Measurements from ENCODE around the gene SMYD3. TPM values are rescaled to one million over a fixed set of nuclear protein-coding genes. Genes with fewer than 3 reads are reported as not detected.

The SMYD3 gene
- total and polyA plus RNA-seq, 9 of the 15 experiments (the other 6 are each of a cell fraction or from before 2014, with no cell fraction given) = 128 to 440 (median 197) TPM

DNA sequence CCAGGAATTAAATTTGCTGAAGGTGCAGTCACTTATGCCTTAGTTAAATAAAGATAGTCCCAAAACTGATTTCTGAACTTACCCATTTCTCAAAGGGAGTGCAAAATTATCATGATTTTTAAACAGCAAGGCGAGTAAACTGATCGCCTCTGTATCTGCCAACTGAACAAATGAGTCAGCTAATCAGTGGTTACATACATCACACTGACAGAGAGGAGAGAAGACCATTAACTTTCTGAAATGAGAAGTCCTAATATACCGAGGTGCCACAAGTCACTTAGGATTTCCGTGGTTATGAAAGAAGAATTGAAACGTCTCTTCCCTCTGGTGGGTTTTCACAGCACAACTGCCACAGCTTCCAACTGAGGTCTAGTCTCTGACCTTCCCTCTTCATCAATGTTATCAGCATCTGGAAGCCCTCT, 400.7 kb downstream of the SMYD3 start (continued):
- TF ChIP-seq, protein P1, sequence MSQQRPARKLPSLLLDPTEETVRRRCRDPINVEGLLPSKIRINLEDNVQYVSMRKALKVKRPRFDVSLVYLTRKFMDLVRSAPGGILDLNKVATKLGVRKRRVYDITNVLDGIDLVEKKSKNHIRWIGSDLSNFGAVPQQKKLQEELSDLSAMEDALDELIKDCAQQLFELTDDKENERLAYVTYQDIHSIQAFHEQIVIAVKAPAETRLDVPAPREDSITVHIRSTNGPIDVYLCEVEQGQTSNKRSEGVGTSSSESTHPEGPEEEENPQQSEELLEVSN (IDR thresholded peaks at IDR 0.05; ENCODE audit: borderline replicate concordance in 1 of 2, extremely low read depth in 1 of 2, insufficient read depth in 1 of 2, insufficient read length in 1 of 2, low read depth in 1 of 2, low read length in 1 of 2, poor library complexity in 1 of 2, severe bottlenecking in 1 of 2) = no peak
- TF ChIP-seq ASH1L (IDR thresholded peaks at IDR 0.05; ENCODE audit: borderline replicate concordance, low read depth, partially characterized antibody) (no peak), ARID2 (IDR thresholded peaks at IDR 0.05) (no peak), STAT5A (IDR thresholded peaks at IDR 0.05; ENCODE audit: borderline replicate concordance, low read length) (no peak), U2AF2 (optimal IDR thresholded peaks at IDR 0.05; ENCODE audit: low read depth, low read length) (no peak), ZNF263 (CRISPR knock-in tag; IDR thresholded peaks at IDR 0.05; ENCODE audit: borderline replicate concordance) (no peak), CHD2 (IDR thresholded peaks at IDR 0.05; ENCODE audit: low read depth, low read length) (no peak), ERF (CRISPR knock-in tag; IDR thresholded peaks at IDR 0.05) (no peak), POLR3A (IDR thresholded peaks at IDR 0.05; ENCODE audit: borderline replicate concordance, extremely low read depth, insufficient read depth, insufficient read length) (no peak), IFI16 (CRISPR knock-in tag; IDR thresholded peaks at IDR 0.05) (no peak), ARID1B (IDR thresholded peaks at IDR 0.05) (peak; percentile 81), TAL1 (IDR thresholded peaks at IDR 0.05) (no peak), RBM25 (IDR thresholded peaks at IDR 0.05; ENCODE audit: low read depth, low read length, severe bottlenecking) (no peak), DMBX1 (CRISPR knock-in tag; IDR thresholded peaks at IDR 0.05; ENCODE audit: borderline replicate concordance) (no peak), EZH2 (IDR thresholded peaks at IDR 0.05; ENCODE audit: borderline replicate concordance, low read depth, low read length) (no peak), TBP (optimal IDR thresholded peaks at IDR 0.05; ENCODE audit: low read depth, low read length) (peak; percentile 22), CEBPG (CRISPR knock-in tag; IDR thresholded peaks at IDR 0.05) (no peak), CEBPG (tag; conservative IDR thresholded peaks at IDR 0.05 in 1 of 2, IDR thresholded peaks at IDR 0.05 in 1 of 2) (no peak)
- TF ChIP-seq, protein P2, sequence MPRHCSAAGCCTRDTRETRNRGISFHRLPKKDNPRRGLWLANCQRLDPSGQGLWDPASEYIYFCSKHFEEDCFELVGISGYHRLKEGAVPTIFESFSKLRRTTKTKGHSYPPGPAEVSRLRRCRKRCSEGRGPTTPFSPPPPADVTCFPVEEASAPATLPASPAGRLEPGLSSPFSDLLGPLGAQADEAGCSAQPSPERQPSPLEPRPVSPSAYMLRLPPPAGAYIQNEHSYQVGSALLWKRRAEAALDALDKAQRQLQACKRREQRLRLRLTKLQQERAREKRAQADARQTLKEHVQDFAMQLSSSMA (CRISPR knock-in tag; IDR thresholded peaks at IDR 0.05) = no peak
- TF ChIP-seq, protein P3, sequence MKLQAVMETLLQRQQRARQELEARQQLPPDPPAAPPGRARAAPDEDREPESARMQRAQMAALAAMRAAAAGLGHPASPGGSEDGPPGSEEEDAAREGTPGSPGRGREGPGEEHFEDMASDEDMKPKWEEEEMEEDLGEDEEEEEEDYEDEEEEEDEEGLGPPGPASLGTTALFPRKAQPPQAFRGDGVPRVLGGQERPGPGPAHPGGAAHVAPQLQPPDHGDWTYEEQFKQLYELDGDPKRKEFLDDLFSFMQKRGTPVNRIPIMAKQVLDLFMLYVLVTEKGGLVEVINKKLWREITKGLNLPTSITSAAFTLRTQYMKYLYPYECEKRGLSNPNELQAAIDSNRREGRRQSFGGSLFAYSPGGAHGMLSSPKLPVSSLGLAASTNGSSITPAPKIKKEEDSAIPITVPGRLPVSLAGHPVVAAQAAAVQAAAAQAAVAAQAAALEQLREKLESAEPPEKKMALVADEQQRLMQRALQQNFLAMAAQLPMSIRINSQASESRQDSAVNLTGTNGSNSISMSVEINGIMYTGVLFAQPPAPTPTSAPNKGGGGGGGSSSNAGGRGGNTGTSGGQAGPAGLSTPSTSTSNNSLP (IDR thresholded peaks at IDR 0.05; ENCODE audit: borderline replicate concordance, low read depth, low read length) = no peak
- TF ChIP-seq, protein P4, sequence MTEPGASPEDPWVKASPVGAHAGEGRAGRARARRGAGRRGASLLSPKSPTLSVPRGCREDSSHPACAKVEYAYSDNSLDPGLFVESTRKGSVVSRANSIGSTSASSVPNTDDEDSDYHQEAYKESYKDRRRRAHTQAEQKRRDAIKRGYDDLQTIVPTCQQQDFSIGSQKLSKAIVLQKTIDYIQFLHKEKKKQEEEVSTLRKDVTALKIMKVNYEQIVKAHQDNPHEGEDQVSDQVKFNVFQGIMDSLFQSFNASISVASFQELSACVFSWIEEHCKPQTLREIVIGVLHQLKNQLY (CRISPR knock-in tag; conservative IDR thresholded peaks at IDR 0.05) = no peak
- TF ChIP-seq, protein P5, sequence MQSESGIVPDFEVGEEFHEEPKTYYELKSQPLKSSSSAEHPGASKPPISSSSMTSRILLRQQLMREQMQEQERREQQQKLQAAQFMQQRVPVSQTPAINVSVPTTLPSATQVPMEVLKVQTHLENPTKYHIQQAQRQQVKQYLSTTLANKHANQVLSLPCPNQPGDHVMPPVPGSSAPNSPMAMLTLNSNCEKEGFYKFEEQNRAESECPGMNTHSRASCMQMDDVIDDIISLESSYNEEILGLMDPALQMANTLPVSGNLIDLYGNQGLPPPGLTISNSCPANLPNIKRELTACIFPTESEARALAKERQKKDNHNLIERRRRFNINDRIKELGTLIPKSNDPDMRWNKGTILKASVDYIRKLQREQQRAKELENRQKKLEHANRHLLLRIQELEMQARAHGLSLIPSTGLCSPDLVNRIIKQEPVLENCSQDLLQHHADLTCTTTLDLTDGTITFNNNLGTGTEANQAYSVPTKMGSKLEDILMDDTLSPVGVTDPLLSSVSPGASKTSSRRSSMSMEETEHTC (IDR thresholded peaks at IDR 0.05) = no peak

All from K562 (cell line).